Stimulated activated CD4-positive, alpha-beta T cell treated with anti-CD3 and anti-CD28 coated beads, TNF-alpha, amount 100 ng/mL, for 48 hours (primary cell): ENCODE results near the gene MBD2.
A peak's percentile ranks its signal among the peaks of the same experiment; 100 is the strongest.

Source experiments
- DNase-seq, 3 donors: peaks; one replicate each; pipeline ENCODE4 v3.0.0-alpha.2; 2020; ENCODE audit warnings: low read depth in 3 of 3

The MBD2 gene

DNA sequence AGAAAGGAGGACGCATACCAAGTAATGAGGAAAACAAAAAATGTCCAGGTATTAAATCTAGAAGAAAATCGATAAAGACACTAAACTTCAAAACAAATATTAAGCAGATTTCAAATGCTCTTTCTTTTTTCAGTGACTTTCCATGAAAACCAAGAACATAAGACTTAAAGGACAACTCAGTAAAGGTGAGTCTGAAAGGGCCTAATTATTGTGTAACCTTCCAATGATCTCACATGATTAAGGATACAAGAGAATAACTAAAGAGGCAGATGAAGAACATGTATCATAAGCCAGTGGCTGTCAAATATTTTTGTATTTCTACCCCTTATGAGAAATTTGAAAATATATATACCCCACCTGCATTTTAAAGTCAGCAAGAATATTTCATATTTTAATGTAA, 30.7 kb downstream of the MBD2 start:
- no peak for DNase-seq

DNA sequence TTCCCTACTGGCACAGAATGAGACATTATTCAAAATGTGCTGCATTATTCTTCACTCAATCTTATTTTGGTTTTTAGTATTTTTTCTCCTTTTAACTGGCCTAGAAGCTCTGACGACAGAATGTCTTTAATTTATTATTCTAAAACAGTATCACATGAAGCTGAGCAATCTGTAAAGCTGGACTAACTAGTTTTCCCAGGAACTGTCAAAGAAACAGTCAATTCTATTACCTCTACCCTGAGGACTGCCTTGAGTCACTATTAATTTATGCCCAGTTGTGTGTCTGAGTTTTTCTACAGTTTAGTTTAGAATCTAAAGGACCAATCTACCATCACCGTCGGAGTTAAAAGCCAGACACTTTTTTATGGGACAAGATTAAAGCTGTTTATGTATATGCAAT, 31.6 kb downstream of the MBD2 start:
- no peak for DNase-seq

DNA sequence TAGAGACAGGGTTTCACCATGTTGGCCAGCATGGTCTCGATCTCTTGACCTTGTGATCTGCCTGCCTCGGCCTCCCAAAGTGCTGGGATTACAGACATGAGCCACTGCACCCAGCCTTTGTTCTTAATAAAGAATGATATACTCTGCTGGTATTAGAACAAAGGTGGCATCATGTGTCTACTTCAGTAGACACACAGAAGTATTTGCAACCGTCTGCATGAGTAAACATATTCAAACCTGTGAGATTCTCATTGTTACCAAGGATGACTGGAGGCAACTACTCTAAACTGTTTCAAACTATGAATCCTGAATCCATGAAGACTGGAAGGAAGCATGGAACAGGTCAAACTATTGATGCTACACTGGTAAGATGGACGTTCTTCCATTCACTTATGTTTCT, 32.1 kb downstream of the MBD2 start:
- no peak for DNase-seq

DNA sequence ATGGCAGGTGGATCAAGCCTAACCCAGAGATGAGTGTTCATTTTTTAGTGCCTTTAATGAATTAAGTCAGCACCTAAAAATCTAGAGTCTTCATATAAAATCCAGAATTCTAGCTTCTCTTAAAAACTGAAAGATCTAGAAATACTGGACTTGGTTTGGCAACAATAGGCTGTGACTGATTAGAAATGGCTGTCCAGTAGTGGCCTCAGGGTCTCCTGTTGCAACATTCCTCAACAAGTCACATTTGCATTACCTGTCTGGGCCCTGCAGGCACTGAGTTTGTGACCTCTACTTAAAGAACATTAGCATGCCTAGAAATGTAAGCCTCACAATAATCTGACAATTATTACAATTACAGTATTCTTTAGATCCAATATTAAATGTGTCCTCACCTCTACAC, 33.1 kb downstream of the MBD2 start:
- no peak for DNase-seq

DNA sequence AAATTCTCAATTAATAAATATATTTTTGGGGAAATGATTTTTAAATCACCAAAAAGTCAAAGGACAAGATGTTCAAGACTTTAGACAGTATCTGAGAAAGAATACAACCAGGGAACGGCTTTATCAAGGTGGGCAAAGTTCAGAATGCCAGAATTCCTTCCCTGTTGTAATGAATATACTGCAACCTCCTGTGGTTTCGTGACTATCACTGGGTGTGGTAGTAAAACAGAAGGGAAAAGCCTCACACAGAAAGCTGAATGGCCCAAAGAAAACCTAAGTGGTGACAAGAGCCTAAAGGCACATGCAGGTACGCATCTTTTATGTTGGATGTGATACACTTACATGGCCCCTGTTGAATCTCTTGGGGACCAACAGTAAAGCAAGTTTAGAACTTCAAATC, 37.1 kb downstream of the MBD2 start:
- no peak for DNase-seq

DNA sequence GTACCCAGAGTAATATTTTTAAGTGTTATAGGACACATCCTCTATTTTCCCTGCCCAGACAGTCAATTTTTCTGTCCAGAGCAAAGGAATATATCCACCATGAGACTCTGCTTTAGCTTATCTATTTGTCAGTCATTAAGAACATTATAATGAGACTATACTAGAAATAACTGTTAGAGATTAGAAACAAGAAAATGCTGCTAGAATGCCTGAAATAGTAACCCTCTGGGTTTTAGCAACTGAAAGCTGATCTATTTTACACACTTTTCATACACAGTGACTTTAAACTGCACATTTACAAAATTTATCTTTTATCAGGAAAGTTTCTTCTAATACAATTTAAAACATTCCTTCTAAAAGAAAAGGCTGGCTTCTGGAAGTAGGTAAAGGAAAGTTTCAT, 39.6 kb downstream of the MBD2 start:
- no peak for DNase-seq

DNA sequence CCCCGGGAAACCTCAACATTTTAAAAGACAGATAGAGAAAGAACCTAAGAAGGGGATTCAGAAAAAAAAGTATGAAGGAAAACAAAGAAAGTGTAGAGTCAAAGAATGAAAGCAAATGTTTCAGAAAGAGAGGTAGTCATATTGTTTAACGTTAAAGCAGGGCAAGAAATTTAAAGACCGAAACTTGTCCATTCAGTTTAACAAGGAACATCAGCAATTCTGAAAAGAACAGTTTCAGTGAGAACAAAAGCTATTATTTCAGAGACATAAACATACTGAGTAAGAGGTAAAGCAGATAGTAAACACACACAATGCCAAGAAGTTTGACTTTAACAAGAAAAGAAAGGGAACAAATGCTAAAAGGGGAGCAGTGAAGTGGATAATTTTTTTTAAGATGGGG, 41.1 kb downstream of the MBD2 start:
- DNase-seq = no peak

DNA sequence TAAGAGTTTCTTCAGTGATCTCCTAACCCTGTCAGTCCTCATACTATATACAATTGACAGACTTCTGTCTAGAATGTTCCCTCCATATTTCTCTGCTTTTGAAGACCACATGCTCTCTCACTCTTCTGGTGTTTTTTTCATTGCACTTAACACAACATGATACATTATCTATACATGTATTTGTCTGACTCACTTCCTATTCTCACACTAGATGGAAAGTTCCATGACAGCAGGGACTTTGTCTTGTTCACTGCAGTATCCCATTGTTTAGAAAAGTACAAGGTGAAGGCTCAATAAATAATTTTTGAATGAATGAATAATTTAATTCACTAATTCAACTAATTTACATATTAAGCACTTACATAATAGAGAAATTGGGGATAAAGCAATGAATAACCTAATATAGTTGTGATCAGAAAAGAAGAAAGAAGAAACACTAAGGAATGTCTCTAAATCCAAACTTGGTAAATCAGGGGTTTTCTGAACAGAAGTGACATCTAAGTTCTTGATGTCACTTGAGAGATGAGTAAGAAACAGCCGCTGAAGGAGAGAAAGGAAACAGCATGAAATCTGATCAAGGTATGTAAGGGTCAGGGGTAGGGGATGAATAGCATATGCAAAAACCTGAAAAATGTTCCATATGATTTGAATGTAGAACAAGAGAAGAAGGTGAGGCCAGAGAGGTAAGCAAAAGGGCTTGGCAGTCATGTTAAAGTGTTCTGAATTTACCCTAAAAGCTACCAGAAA, 42.4 kb downstream of the MBD2 start:
- DNase-seq = peak in 1 of 3 donors; percentile 14

DNA sequence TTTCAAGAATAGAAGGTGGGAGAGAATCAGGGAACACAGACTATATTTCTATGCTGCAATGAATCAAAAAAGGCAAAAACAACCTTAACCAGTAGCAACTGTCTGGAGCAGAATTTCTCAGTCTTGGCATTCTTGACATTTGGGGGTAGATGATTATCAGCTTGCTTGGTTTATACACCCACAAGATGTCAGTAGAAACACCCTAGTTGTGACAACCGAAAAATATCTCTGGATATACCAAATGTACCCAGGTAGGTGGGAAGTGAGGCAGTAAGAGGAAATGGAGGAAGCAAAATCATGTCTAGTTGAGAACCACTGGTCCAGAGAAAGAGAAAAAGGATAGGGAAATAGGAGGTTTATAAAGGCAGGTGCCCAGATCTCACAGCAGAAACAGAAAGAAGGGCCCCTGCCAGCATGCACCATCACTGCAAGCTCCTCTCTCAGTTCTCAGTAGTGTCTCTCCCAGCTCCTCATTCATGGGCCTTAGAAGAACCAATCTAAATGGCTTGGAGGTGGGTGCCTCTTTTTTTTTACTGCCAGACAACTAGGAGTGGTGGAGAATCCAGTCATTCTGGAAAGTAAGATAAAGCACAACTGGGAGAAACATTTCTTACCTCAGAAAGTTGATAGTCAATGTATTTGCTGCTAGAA, 50.4 kb downstream of the MBD2 start:
- DNase-seq = no peak

DNA sequence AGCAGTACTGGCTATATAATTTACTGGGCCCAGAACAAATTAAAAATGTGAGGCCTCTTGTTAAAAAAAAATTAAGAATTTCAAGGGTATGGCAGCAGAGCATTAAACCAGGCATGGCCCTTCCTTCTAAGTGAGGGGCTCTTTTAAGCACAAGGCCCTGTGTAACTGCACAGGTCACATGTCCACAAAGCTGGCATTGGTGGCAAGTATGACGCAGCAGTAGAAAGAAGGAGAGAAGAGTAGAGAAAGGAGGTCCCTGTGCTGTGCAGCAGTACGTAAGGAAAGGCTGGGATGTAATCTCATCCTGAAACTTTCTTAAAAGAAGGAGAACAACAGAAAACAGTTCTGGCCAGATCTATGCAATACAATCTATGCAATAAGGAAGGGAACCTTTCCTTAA, 51.2 kb downstream of the MBD2 start:
- no peak for DNase-seq

DNA sequence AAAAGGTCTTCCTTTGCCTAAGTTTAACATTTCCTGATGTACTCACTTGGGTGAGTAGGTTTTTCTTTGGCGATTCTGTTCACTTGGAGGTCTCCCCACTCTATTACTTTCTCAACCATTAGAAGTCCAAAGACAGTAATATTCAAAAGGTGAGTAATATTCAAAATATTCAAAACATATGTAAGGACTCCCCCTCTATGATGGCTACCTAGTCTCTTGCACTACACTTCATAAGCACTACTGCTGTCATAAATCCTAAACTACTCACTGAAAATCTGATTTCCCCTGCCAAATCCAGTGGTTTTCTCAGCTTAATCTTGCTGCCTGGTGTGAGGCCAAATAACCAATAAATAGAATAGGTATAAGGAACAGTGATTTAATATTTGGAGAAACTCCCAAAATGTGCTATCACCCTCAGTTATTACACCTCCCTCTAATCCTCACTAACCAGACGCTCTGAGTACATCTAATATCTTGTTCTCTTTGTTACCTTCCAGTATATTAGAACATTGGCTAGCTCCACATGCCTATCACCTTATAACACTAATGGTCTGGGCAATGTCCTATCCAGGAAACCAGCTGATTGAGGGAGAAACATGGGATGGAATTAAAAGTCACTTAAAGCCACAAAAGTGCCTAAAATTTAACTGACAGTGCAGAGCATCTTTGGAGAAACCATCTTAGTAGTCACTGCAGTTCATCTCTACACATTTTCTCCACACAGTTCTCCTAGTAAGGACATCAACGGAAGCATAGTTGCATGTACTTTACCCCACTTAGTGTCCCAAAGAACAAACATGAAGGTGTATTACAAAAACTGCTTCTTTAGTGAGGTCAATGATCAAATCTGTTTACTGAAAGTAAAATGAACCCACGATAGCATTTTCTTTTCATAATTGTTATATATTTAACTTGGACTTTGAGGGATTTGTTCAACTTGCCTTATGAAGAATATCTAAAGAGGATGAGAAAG, 54.8 kb downstream of the MBD2 start:
- no peak for DNase-seq

DNA sequence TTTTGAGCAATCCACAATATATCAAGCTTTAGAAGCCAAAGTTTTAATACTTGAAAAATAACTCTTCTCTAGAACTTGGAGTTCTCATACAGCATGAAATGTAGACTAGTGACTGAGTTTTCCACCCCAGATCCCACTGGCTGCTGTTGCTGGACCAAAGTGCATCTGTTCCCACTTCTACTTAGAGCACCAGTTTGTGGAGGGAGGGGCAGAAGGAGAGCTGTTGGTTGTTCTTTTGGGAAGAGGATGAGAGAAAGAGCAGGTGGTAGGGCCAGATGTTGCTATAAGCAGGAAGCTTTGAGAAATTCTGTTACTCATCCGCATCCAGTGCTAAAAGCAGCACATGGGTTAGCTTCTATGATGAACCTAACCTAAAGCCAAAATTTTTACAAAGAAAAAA, 59.0 kb downstream of the MBD2 start:
- no peak for DNase-seq

DNA sequence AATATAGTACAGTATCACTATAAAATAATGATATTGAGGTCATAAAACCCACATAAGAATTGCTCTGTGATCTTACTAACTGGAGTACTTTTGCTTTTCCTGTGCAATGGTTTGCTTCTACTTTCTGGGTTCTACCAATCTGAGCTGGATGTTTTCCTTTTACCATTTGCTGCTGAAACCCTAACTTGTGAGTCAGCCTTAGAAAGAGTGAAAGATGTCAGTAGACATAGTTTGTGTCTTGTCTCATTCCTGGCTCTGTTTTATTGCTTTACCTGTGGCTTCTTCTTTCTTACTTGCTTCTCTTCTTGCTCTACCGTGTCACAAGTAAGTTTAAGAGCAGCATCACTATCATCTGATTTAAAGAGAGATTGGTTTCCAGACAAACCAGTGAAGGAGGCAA, 61.0 kb downstream of the MBD2 start:
- no peak for DNase-seq

DNA sequence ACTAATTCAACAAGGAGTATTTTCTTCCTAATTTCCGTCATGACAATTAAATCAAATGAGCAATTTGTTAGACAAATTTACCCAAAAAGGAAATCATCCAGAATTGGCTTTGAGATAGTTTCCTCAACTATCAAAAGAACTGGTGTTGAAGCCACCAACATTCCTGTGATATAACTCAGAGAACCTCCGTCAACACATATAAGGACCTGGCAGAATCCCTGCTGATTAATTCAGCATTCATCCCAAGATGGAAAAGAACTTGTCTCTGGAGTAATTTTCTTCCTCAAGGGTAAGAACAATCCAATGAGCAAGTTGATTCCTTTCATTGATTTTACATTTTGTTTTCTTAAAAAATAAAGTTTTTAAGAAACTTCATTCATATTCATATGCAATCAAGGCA, 62.0 kb downstream of the MBD2 start:
- DNase-seq = no peak

DNA sequence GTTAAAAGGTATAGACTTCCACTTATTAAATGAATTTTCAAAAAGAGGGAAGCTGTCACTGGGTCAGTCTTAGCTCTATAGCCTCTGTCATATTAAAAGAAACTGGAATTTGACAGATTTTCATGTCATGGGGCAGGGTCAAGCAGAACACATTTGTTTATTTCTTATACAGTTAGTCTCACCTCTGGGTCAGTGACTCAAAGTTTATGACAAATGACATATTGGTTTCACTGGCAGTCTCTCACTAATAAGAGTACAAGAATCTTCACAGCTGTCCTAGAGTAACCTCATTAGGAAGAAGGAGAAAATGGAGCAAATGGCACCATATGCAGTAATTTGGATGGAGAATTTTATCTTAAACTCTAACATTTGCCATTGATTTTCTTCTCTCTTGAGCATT, 63.2 kb downstream of the MBD2 start:
- no peak for DNase-seq

DNA sequence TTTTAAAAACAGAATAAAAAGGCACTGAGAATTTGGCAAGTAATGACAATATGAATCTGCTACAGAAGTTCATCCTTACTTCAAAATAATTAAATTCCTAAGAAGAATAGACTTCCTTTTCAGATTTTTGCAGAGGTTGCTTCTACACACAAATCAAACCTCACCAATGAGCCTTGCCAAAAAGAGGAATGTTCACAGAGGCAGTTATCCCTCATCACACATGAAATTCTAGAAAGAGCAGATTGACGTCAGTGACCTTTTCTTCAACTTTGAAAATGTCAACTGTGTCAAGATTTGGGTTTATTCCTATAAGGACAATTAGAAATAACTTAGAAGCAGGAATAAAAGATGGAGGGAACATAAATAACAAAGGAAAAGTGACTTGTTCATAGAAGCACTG, 64.6 kb downstream of the MBD2 start:
- no peak for DNase-seq

DNA sequence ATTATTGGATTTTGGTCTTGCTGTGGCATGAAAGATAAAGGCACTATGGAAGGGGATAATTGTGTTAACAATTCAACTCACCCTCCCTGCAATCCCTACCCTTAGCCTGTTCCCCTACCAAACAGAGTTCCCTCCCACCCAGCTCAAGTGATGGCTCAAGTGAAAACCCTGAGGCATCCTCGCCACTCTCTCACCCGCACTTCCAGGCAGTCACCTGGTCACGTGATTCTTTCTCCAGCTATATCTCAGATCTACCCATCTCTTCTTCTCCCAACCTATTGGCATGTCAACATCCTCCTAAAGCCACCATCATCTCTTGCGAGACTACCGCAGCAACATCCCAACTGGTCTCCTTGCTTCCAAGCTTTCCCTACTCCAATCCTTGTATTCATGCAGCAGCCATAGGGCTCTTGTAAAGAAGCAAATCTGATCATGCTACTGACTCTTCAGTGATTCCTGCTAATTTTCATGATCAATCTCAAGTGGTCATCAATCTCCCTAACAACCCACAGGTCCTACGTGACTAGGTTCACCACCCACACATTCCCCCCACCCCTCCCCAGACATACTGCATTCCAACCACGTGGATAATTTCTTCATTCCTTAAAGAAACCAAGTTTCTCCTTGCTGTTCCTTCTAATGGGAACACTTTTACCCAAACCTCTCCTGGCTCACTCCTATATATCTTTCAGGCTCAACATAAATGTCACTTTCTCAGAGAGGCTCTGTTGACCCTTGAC, 66.7 kb downstream of the MBD2 start:
- no peak for DNase-seq

DNA sequence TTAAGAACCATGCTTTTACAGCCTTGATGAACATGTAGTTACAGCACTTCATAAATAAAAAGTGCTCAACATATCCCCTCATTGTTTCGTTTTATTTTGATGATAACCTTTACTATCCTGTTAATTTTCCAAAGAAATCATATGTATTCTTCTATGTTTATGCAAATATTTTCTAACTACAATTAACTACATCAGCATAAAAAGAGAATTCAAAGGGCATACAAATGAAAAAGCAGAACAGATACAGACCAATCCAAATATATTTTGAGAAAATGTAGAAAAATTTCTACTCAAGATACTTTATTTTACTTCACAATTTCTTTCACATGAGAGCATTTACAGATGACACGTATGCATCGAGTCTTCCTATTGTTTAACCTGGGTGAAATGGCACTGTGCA, 69.1 kb downstream of the MBD2 start:
- DNase-seq = no peak

DNA sequence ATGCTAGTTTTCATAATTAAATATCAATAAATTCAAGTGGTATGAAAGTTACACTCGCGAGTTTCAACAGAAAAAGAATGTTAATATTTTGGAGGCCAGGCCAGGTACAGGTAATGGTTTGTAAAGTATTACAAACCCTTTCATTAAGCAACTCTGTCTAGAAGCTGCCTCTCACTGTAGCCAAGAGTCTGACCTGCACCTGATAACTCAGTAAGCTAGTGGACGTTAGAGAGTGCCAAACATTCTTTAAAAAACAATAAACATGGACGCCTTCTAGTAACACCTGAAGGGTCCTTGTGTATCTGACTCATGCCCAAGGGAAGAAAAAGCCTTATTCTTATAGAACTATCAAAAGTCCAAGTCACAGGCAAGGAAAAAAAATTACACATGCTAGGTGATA, 70.2 kb downstream of the MBD2 start:
- no peak for DNase-seq

DNA sequence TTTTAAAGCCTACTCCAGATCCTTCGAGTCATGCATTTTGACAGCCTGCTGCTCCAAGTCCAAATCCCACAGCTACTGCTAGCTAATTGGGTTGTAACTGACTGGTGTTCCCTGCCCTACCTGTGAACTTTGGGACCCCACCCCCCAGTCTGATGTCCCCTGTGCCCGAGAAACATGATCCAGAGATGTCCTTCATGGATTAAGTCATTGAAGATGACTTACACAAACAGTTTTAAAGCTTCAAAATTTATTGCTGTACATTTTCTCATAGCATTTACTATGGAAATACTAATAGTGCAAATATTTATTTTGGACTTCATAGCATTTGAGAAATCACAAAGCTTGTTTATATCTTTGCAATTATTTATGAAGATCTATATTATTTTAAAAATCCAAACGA, 73.1 kb downstream of the MBD2 start:
- no peak for DNase-seq

DNA sequence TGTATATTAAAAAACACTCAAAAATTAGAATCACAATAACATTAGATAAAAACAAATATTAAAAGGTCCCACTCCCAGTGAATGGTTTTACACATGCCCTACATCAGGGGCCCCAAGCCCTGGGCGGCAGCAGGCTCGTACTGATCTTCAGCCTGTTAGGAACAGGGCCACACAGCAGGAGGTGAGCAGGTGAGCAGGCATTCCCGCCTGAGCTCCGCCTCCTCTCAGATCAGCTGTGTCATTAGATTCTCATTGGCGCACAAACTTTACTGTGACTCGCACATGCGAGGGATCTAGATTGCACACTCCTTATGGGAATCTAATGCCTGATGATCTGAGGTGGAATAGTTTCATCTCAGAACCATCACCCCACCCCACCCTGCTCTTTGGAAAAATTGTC, 74.2 kb downstream of the MBD2 start:
- DNase-seq = no peak
